Subcutaneous abdominal adipose tissue (tissue), 5 donors: ENCODE measurements around the gene SLC7A8.
"Not testable (repeated sequence)": the region's sequence is repeated elsewhere in the genome, so short reads cannot be mapped to it uniquely, and the experiment has no call there.

Experiments
- H3K27ac ChIP-seq: one replicate; pipeline ENCODE4 v1.7.0; 2013; ENCODE audit warnings: low read depth, mild to moderate bottlenecking, inconsistent platforms, low read length, moderate library complexity
- H3K27me3 ChIP-seq, 5 donors: one replicate each; pipeline ENCODE4 v1.7.0; 2013; ENCODE audit warnings: low read length in 5 of 5, inconsistent platforms in 1 of 5; ENCODE audit not compliant: control insufficient read depth in 5 of 5, insufficient read depth in 4 of 5
- H3K36me3 ChIP-seq, 5 donors: one replicate each; pipeline ENCODE4 v1.7.0; 2013; ENCODE audit warnings: low read length in 5 of 5; ENCODE audit not compliant: control insufficient read depth in 5 of 5, insufficient read depth in 5 of 5
- H3K4me1 ChIP-seq, 5 donors: one replicate each; pipeline ENCODE4 v1.7.0; 2013; ENCODE audit warnings: low read length in 5 of 5, mild to moderate bottlenecking in 3 of 5, moderate library complexity in 1 of 5; ENCODE audit not compliant: control insufficient read depth in 5 of 5, insufficient read depth in 5 of 5
- H3K4me3 ChIP-seq, 5 donors: one replicate each; pipeline ENCODE4 v1.7.0; 2013; ENCODE audit warnings: low read length in 5 of 5, low read depth in 1 of 5
- H3K9ac ChIP-seq, 5 donors: one replicate each; pipeline ENCODE4 v1.7.0; 2013; ENCODE audit warnings: low read length in 5 of 5, mild to moderate bottlenecking in 4 of 5, moderate library complexity in 3 of 5
- H3K9me3 ChIP-seq, 5 donors: one replicate each; pipeline ENCODE4 v1.7.0; 2013; ENCODE audit warnings: low read length in 5 of 5; ENCODE audit not compliant: control insufficient read depth in 5 of 5
- donor health status: healthy.
- donor health status: healthy.
- donor health status: healthy.
- donor health status: healthy.
- donor health status: healthy.

Gene SLC7A8

GRCh38 chr14:23110579-23111365 is 72.7 kb downstream of the SLC7A8 start:
- H3K9ac ChIP-seq: no peak overlapping the region
- no peak overlapping the region for H3K4me3 ChIP-seq
- no peak overlapping the region for H3K27ac ChIP-seq
- H3K36me3 ChIP-seq: no peaks in the 10 kb centered on the region
- no peaks in the 10 kb centered on the region for H3K9me3 ChIP-seq
- H3K4me1 ChIP-seq: peaks cover 4 to 22% (median 12%) of the 10 kb centered on the region in 5 donors
- H3K27me3 ChIP-seq: peaks cover 0 to 11% (median 6%) of the 10 kb centered on the region in 5 donors

- Histone ChIP-seq H3K9ac (no peak overlapping the region), H3K27me3 (peaks cover 0 to 11% (median 6%) of the 10 kb centered on the region in 5 donors), H3K4me1 (peaks cover 4 to 29% (median 14%) of the 10 kb centered on the region in 5 donors), H3K36me3 (no peaks in the 10 kb centered on the region), H3K27ac (no peak overlapping the region), H3K9me3 (no peaks in the 10 kb centered on the region), H3K4me3 (no peak overlapping the region)
Observed at GRCh38 chr14:23109769-23110168, 73.7 kb downstream of the SLC7A8 start.

GRCh38 chr14:23108169-23108568 is 75.3 kb downstream of the SLC7A8 start:
- H3K27ac ChIP-seq, H3K9ac ChIP-seq, H3K36me3 ChIP-seq, H3K4me3 ChIP-seq, H3K9me3 ChIP-seq: not testable (repeated sequence)
- Histone ChIP-seq H3K27me3 (peaks cover 0 to 11% (median 3%) of the 10 kb centered on the region in 5 donors), H3K4me1 (peaks cover 1 to 20% (median 10%) of the 10 kb centered on the region in 5 donors)

DNA sequence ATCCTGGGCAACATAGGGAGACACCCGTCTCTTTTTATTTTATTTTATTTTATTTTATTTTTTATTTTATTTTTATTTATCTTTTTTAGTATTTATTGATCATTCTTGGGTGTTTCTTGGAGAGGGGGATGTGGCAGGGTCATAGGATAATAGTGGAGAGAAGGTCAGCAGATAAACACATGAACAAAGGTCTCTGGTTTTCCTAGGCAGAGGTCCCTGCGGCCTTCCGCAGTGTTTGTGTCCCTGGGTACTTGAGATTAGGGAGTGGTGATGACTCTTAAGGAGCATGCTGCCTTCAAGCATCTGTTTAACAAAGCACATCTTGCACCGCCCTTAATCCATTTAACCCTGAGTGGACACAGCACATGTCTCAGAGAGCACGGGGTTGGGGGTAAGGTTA is 75.8 kb downstream of the SLC7A8 start:
- not testable (repeated sequence) for H3K9ac ChIP-seq, H3K27ac ChIP-seq, H3K27me3 ChIP-seq, H3K36me3 ChIP-seq, H3K9me3 ChIP-seq, H3K4me3 ChIP-seq
- H3K4me1 ChIP-seq: peaks cover 1 to 14% (median 8%) of the 10 kb centered on the region in 5 donors

DNA sequence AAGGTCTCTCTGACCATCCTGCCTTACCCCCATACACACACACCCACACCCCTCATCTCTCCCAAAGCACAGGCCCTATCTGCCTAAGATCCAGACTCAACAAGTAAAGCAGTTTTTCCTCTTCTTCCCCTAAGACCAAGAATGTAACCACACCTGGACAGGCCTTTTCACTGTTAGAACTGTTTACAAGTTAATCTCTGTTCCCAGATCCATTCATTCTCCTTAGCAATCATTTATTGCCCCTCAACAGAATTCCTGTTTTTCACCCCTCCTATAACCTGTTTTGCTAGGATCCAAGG is 76.8 kb downstream of the SLC7A8 start:
- Histone ChIP-seq H3K4me1 (peaks cover 1 to 13% (median 7%) of the 10 kb centered on the region in 5 donors), H3K9me3 (no peaks in the 10 kb centered on the region), H3K27ac (no peak overlapping the region), H3K4me3 (no peak overlapping the region), H3K36me3 (no peaks in the 10 kb centered on the region), H3K9ac (no peak overlapping the region), H3K27me3 (peaks cover 0 to 6% (median 3%) of the 10 kb centered on the region in 5 donors)

DNA sequence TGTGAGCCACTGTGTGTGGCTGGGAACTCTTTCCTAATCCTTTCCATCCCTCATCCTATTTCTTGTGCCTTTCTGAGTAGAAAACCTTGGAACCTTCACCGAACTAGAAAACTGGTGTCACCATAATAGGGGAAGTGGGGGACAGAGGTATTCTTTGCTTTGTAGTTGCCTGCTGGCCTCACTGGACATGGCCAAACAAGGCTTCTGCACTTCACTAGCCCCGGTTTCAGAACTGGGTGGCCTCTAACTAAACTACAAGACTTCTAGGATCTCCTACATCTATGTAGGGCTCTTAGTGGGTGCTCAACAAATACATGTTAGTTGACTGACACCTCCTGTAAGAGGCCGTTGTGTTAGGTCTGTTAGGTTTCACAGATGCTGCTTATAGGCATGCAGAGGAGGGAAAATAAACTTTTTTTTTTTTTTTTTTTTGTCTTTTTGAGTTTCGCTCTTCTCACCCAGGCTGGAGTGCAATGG is 78.1 kb downstream of the SLC7A8 start:
- no peak overlapping the region for H3K9ac ChIP-seq
- H3K4me1 ChIP-seq: peaks cover 0 to 13% (median 7%) of the 10 kb centered on the region in 5 donors
- no peaks in the 10 kb centered on the region for H3K36me3 ChIP-seq
- no peak overlapping the region for H3K4me3 ChIP-seq
- no peaks in the 10 kb centered on the region for H3K27me3 ChIP-seq
- H3K27ac ChIP-seq: no peak overlapping the region
- no peaks in the 10 kb centered on the region for H3K9me3 ChIP-seq

GRCh38 chr14:23104591-23105347 is 78.7 kb downstream of the SLC7A8 start, which contains the start of gene CIROP:
TSS of gene CIROP (minus strand) at chr14:23104989. CDS start at chr14:23104920, 69 bp downstream.
- Histone ChIP-seq H3K4me1 (peaks cover 0 to 13% (median 7%) of the 10 kb centered on the region in 5 donors), H3K27me3 (no peaks in the 10 kb centered on the region), H3K9me3 (no peaks in the 10 kb centered on the region), H3K9ac (peak within 1 kb of the TSS in 1 of 5 donors; percentile 7), H3K27ac (no peak within 1 kb of the TSS), H3K36me3 (peaks cover 0 to under 1% (median 0%) of the 10 kb centered on the region in 5 donors), H3K4me3 (no peak within 1 kb of the TSS)

- Histone ChIP-seq H3K27me3 (no peaks in the 10 kb centered on the region), H3K4me1 (peaks cover 0 to 13% (median 7%) of the 10 kb centered on the region in 5 donors), H3K9ac (no peak overlapping the region), H3K36me3 (peaks cover 0 to 6% (median 2%) of the 10 kb centered on the region in 5 donors), H3K27ac (no peak overlapping the region), H3K9me3 (no peaks in the 10 kb centered on the region), H3K4me3 (no peak overlapping the region)
Observed at GRCh38 chr14:23104070-23104590, 79.3 kb downstream of the SLC7A8 start.

- Histone ChIP-seq H3K4me3 (no peak overlapping the region), H3K4me1 (peaks cover 0 to 13% (median 7%) of the 10 kb centered on the region in 5 donors), H3K27ac (no peak overlapping the region), H3K27me3 (no peaks in the 10 kb centered on the region), H3K36me3 (peaks cover under 1 to 11% (median 4%) of the 10 kb centered on the region in 5 donors), H3K9ac (no peak overlapping the region), H3K9me3 (no peaks in the 10 kb centered on the region)
Observed at GRCh38 chr14:23103581-23103980, 79.9 kb downstream of the SLC7A8 start.

DNA sequence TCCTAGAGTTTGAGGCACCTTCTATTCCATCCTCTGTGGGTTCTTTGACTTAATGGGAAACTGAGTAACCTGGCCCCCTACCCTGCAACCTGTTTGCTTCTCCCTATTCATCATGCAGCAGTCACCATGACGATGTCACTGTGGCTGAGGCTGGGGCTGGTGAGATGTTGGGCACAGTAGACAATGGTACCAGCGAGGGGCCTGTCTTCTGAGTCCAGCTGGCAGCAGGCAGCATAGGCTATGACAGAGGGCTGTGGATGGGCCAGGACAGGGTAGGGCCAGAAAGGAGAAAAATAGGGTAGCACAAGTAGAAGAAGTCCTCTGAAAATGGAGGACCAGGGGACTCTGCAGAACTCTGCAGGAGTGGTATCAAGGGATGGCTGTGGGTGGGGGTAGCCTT is 80.7 kb downstream of the SLC7A8 start:
- peaks cover 8 to 18% (median 10%) of the 10 kb centered on the region in 5 donors for H3K36me3 ChIP-seq
- H3K27ac ChIP-seq: no peak overlapping the region
- peaks cover under 1 to 17% (median 12%) of the 10 kb centered on the region in 5 donors for H3K4me1 ChIP-seq
- H3K27me3 ChIP-seq: no peaks in the 10 kb centered on the region
- H3K4me3 ChIP-seq: no peak overlapping the region
- no peaks in the 10 kb centered on the region for H3K9me3 ChIP-seq
- H3K9ac ChIP-seq: no peak overlapping the region
